ENCODE results near the gene MGAM2. TPM values are rescaled to one million over a fixed set of nuclear protein-coding genes. Genes with fewer than 3 reads are reported as not detected.

Gene MGAM2
- total RNA-seq, 2 experiments from 2014 or later, result not detected

GRCh38 chr7:142249918-142250317 lies 138.4 kb downstream of the MGAM2 start:
- Mint-ChIP-seq H3K27me3 (peaks cover 5% of the 10 kb centered on the region), H3K4me1 (no peaks in the 10 kb centered on the region), H3K27ac (no peak overlapping the region), H3K9me3 (no peaks in the 10 kb centered on the region), H3K4me3 (no peak overlapping the region), H3K36me3 (no peaks in the 10 kb centered on the region)
- no peak for DNase-seq

GRCh38 chr7:142250705-142251104 lies 139.2 kb downstream of the MGAM2 start:
- Mint-ChIP-seq H3K9me3 (no peaks in the 10 kb centered on the region), H3K36me3 (no peaks in the 10 kb centered on the region), H3K27me3 (no peaks in the 10 kb centered on the region), H3K4me1 (no peaks in the 10 kb centered on the region), H3K27ac (no peak overlapping the region), H3K4me3 (no peak overlapping the region)
- DNase-seq, result no peak

- H3K4me3 Mint-ChIP-seq, result no peak within 1 kb of the TSS
- H3K27ac Mint-ChIP-seq, result no peak within 1 kb of the TSS
- H3K27me3 Mint-ChIP-seq, result no peaks in the 10 kb centered on the region
- H3K4me1 Mint-ChIP-seq, result no peaks in the 10 kb centered on the region
- no peaks in the 10 kb centered on the region for H3K36me3 Mint-ChIP-seq
- H3K9me3 Mint-ChIP-seq, result peaks cover 5% of the 10 kb centered on the region
- DNase-seq, result no peak
Measured at GRCh38 chr7:142257958-142258357, 146.4 kb downstream of the MGAM2 start, which contains the start of gene PRSS58. Gene PRSS58 (minus strand): TSS chr7:142258058. CDS start chr7:142257707, 351 bp downstream.

- Mint-ChIP-seq H3K9me3 (peaks cover 5% of the 10 kb centered on the region), H3K4me1 (peaks cover 2% of the 10 kb centered on the region), H3K27ac (no peak overlapping the region), H3K36me3 (no peaks in the 10 kb centered on the region), H3K4me3 (no peak overlapping the region), H3K27me3 (no peaks in the 10 kb centered on the region)
- DNase-seq, result no peak
Measured at GRCh38 chr7:142263598-142264380, 152.3 kb downstream of the MGAM2 start.

Other genes with a start within 250 kb of the MGAM2 start
- not detected for gene OR9A4, start 195.3 kb upstream of the MGAM2 start, total RNA-seq
- gene CLEC5A, start 164.7 kb upstream of the MGAM2 start, total RNA-seq, result not detected
- gene TAS2R38, start 137.9 kb upstream of the MGAM2 start, total RNA-seq, result not detected
- gene MGAM, start 115.8 kb upstream of the MGAM2 start, total RNA-seq, result under 1 TPM; 0.04 to 0.08 TPM
- not detected for gene PRSS58, start 146.3 kb downstream of the MGAM2 start, total RNA-seq

All from activated naive CD8-positive, alpha-beta T cell treated with anti-CD3 and anti-CD28 coated beads for 36 hours (primary cell).